Naive thymus-derived CD8-positive, alpha-beta T cell (primary cell): ENCODE data around the gene OAS2. TPM values are rescaled to one million over a fixed set of nuclear protein-coding genes. Genes with fewer than 3 reads are reported as not detected.
"Not testable (repeated sequence)": the region's sequence is repeated elsewhere in the genome, so short reads cannot be mapped to it uniquely, and the experiment has no call there.

Experiments used
- ATAC-seq, 2 donors: fragments of 150-1000 bp; cut with Tn5 transposase in 1 of 2; sonication (Bioruptor Pico), chemical (Tn5 transposase) in 1 of 2; 1 replicate in 1 of 2; 2 replicates in 1 of 2; pipeline ENCODE4 v1.10.0; 2021; ENCODE audit warnings: mild to moderate bottlenecking in 2 of 2, moderate library complexity in 2 of 2
- POLR2A ChIA-PET: fragments of 350-600 bp; sonication (Branson Sonifier 250); formaldehyde crosslinking; loops from one replicate; lab custom pipeline; 2021; ENCODE audit warnings: antibody characterized with exemption; lab: Charles Lee
- DNase-seq, 10 donors: peaks; one replicate each; pipeline versions ENCODE4 v3.0.0 to v3.0.0-alpha.2; 2020 to 2022
- H3K27ac Mint-ChIP-seq, 10 donors: one replicate each; pipeline ENCODE4 v1.8.0; 2020 to 2022; ENCODE audit warnings: mild to moderate bottlenecking in 10 of 10, mixed read lengths in 10 of 10, moderate library complexity in 4 of 10, inconsistent platforms in 1 of 10
- H3K27me3 Mint-ChIP-seq, 5 donors: one replicate each; pipeline ENCODE4 v1.8.0; 2021 to 2022; ENCODE audit warnings: mixed read lengths in 5 of 5
- H3K36me3 Mint-ChIP-seq, 3 donors: one replicate each; pipeline ENCODE4 v1.8.0; 2020 to 2022; ENCODE audit warnings: mixed read lengths in 3 of 3, mild to moderate bottlenecking in 2 of 3, inconsistent platforms in 1 of 3
- H3K4me1 Mint-ChIP-seq, 4 donors: one replicate each; pipeline ENCODE4 v1.8.0; 2021 to 2022; ENCODE audit warnings: mixed read lengths in 4 of 4
- H3K4me3 Mint-ChIP-seq, 10 donors: one replicate each; pipeline ENCODE4 v1.8.0; 2020 to 2022; ENCODE audit warnings: mild to moderate bottlenecking in 10 of 10, mixed read lengths in 10 of 10, moderate library complexity in 6 of 10, inconsistent platforms in 1 of 10
- H3K9me3 Mint-ChIP-seq, 9 donors: one replicate each; pipeline ENCODE4 v1.8.0; 2020 to 2022; ENCODE audit warnings: mixed read lengths in 9 of 9, mild to moderate bottlenecking in 3 of 9, inconsistent platforms in 1 of 9, moderate library complexity in 1 of 9
- polyA plus RNA-seq, 3 donors: library from polyadenylated mRNA; unstranded; fragments of 300-500 nt; fragmentation: Illumina TruSeq; gene quantifications; one replicate each; pipeline ENCODE4 v1.2.3, GENCODE V29; 2021
- total RNA-seq, 8 experiments: library from RNA in 2 of 8; stranded (reverse) in 2 of 8; gene quantifications; one replicate each; pipeline ENCODE4 v1.2.3 and lab custom pipeline; 2021 to 2026

The OAS2 gene
- total and polyA plus RNA-seq, 5 experiments from 2014 or later, result 25.6 to 47.9 (median 40.9) TPM

- POLR2A ChIA-PET, result interaction anchor here (0.6 to 1.7 kb wide), 3 partner anchors 9 to 750 kb away, joined by 3 to 4 read pairs (median 3); partner anchors contain the start of gene OAS2
- ATAC-seq, result not testable (repeated sequence)
These were observed 10.6 kb downstream of the OAS2 start for GRCh38 chr12:112988823-112989385.

GRCh38 chr12:112989806-112990205 is 11.5 kb downstream of the OAS2 start:
- ATAC-seq (no peak), DNase-seq (no peak)
- POLR2A ChIA-PET, result interaction anchor here (1.7 kb wide), 1 partner anchor 10 kb away, joined by 9 read pairs; the partner anchor contains the start of gene OAS2
- Mint-ChIP-seq H3K4me3 (no peak overlapping the region), H3K9me3 (peaks cover 0 to 6% (median 2%) of the 10 kb centered on the region in 9 donors), H3K27me3 (no peaks in the 10 kb centered on the region), H3K27ac (peak overlapping the region in 6 of 10 donors; percentile 61 to 91 (median 66)), H3K4me1 (peaks cover 9 to 54% (median 37%) of the 10 kb centered on the region in 4 donors), H3K36me3 (peaks cover 23 to 81% (median 25%) of the 10 kb centered on the region in 3 donors)

More at GRCh38 chr12:112988823-112989385, 10.6 kb downstream of the OAS2 start:
- Mint-ChIP-seq H3K4me1 (peaks cover 11 to 61% (median 44%) of the 10 kb centered on the region in 4 donors), H3K36me3 (peaks cover 31 to 85% (median 32%) of the 10 kb centered on the region in 3 donors), H3K27ac (peak overlapping the region in 9 of 10 donors; percentile 52 to 91 (median 74)), H3K9me3 (peaks cover 0 to 11% (median 9%) of the 10 kb centered on the region in 9 donors)
- not testable (repeated sequence) for H3K4me3 Mint-ChIP-seq, DNase-seq, H3K27me3 Mint-ChIP-seq

DNA sequence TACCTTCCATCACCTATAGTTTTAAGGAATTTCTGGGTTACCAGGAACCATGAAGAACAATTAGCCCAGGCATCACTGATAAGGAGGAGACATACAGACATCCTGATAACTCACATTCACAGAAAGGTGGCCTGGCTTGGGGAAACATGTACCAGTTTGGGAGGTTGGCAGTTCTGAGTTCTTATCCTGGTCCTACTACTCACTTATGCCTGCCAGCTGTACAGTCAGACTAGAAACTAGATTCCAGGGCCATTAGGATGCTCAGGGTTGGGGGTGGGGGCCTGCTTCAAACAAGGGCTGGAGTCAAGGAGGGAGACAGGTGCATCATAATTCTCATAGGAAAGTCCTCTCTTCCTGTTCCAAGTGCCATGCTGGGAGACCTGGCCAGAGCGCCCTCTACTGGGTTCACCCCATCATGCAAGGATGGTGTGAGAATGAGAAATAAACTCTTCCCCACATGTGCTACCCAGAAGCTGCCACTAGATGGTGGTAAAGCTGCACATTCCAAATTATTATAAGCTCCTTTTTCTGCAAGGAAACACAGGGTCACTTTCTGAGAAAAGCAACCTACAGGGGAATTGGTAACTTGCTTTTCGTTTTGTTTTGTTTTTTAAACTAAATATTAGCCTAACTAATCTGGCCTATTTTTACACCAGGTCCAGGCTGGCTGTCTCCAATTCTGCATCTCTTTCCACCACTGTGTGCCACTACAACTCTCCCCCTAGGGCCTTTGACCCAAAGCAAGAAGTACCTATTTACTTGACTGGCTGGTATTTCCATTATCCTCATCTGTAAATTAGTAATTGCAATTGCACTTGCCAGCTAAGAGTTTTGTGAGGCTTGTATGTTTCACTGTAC is 14.5 kb downstream of the OAS2 start:
- H3K27me3 Mint-ChIP-seq, result no peaks in the 10 kb centered on the region
- no peak overlapping the region for H3K4me3 Mint-ChIP-seq
- POLR2A ChIA-PET, result interaction anchor here (0.5 to 2.5 kb wide), 2 partner anchors 14 to 303 kb away, joined by 4 to 21 read pairs; partner anchors contain the start of gene OAS2
- peaks cover 24 to 85% (median 37%) of the 10 kb centered on the region in 3 donors for H3K36me3 Mint-ChIP-seq
- peak overlapping the region in 4 of 10 donors; percentile 35 to 77 (median 69) for H3K27ac Mint-ChIP-seq
- peaks cover 12 to 27% (median 19%) of the 10 kb centered on the region in 4 donors for H3K4me1 Mint-ChIP-seq
- H3K9me3 Mint-ChIP-seq, result no peaks in the 10 kb centered on the region
- peak in 8 of 10 donors; percentile 14 to 73 (median 38) for DNase-seq
- peak in 1 of 2 donors; percentile 57 for ATAC-seq

DNA sequence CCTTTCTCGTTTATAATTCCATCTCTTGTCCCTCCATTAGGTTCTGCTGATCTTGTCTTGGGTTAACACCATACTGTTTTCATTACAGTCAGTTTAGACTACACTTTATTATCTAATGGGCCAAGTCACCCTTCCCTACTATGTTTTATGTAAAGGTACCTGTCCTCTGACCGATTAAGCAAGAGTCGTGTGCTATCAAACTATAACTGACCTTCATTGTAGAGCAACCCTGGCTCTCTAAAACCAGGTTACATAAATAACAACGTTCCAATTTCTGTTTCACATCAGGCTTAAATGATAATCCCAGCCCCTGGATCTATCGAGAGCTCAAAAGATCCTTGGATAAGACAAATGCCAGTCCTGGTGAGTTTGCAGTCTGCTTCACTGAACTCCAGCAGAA is 16.7 kb downstream of the OAS2 start:
- peaks cover 0 to 4% (median 0%) of the 10 kb centered on the region in 9 donors for H3K9me3 Mint-ChIP-seq
- H3K27me3 Mint-ChIP-seq, result no peaks in the 10 kb centered on the region
- H3K4me3 Mint-ChIP-seq, result no peak overlapping the region
- H3K27ac Mint-ChIP-seq, result peak overlapping the region in 4 of 10 donors; percentile 8 to 80 (median 26)
- H3K36me3 Mint-ChIP-seq, result peaks cover 30 to 85% (median 59%) of the 10 kb centered on the region in 3 donors
- DNase-seq (no peak), ATAC-seq (no peak)
- H3K4me1 Mint-ChIP-seq, result peaks cover 5 to 24% (median 8%) of the 10 kb centered on the region in 4 donors
- POLR2A ChIA-PET, result no interaction called here

GRCh38 chr12:112996501-112996900 is 18.2 kb downstream of the OAS2 start:
- Mint-ChIP-seq H3K27me3 (no peaks in the 10 kb centered on the region), H3K36me3 (peaks cover 21 to 84% (median 65%) of the 10 kb centered on the region in 3 donors), H3K4me3 (no peak overlapping the region), H3K4me1 (peaks cover 0 to 24% (median 7%) of the 10 kb centered on the region in 4 donors), H3K27ac (no peak overlapping the region), H3K9me3 (peaks cover 0 to 4% (median 0%) of the 10 kb centered on the region in 9 donors)
- no peak for ATAC-seq
- no peak for DNase-seq
- POLR2A ChIA-PET, result no interaction called here

DNA sequence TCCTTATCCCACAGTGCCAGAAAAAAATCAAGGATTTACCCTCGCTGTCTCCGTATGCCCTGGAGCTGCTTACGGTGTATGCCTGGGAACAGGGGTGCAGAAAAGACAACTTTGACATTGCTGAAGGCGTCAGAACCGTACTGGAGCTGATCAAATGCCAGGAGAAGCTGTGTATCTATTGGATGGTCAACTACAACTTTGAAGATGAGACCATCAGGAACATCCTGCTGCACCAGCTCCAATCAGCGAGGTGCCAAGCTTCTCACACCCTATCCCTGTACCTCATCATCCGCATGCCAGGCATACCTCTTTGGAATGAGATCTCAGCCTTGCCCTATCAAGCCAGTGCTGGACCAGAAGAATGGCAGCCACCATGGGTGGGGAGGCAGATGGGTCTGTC is 19.2 kb downstream of the OAS2 start:
- no peak overlapping the region for H3K4me3 Mint-ChIP-seq
- H3K36me3 Mint-ChIP-seq, result peaks cover 16 to 82% (median 62%) of the 10 kb centered on the region in 3 donors
- H3K27ac Mint-ChIP-seq, result peak overlapping the region in 1 of 10 donors; percentile 72

GRCh38 chr12:112998987-112999767 is 20.9 kb downstream of the OAS2 start:
- ATAC-seq, result no peak
- peaks cover 0 to 4% (median 0%) of the 10 kb centered on the region in 9 donors for H3K9me3 Mint-ChIP-seq
- POLR2A ChIA-PET, result no interaction called here

More for the DNA sequence above, 19.2 kb downstream of the OAS2 start:
- no peaks in the 10 kb centered on the region for H3K27me3 Mint-ChIP-seq
- ATAC-seq (no peak), DNase-seq (no peak)
- POLR2A ChIA-PET, result no interaction called here
- peaks cover 0 to 4% (median 0%) of the 10 kb centered on the region in 9 donors for H3K9me3 Mint-ChIP-seq
- H3K4me1 Mint-ChIP-seq, result peaks cover 0 to 24% (median 8%) of the 10 kb centered on the region in 4 donors

DNA sequence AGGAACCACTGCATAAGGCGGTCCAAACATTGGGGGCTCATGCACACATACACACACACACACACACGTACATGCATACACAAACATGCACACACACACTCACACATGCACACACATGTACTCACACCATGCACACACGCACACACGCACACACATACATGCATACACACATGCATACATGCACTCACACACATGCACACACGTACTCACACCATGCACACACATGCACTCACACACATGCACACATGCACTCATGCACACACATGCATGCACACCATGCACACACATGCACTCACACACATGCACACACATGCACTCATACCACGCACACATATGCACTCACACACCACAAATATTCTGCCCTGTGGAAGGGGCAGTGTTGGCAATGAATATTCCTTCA is 22.1 kb downstream of the OAS2 start:
- H3K27ac Mint-ChIP-seq, result peak overlapping the region in 1 of 10 donors; percentile 49
- H3K4me3 Mint-ChIP-seq, result no peak overlapping the region
- peaks cover 16 to 93% (median 66%) of the 10 kb centered on the region in 3 donors for H3K36me3 Mint-ChIP-seq
- DNase-seq (no peak), ATAC-seq (no peak)
- peaks cover 0 to 14% (median 6%) of the 10 kb centered on the region in 4 donors for H3K4me1 Mint-ChIP-seq
- no peaks in the 10 kb centered on the region for H3K27me3 Mint-ChIP-seq
- POLR2A ChIA-PET, result no interaction called here
- peaks cover 0 to 4% (median 0%) of the 10 kb centered on the region in 9 donors for H3K9me3 Mint-ChIP-seq

More at GRCh38 chr12:112998987-112999767, 20.9 kb downstream of the OAS2 start:
- Mint-ChIP-seq H3K4me1 (peaks cover 0 to 14% (median 8%) of the 10 kb centered on the region in 4 donors), H3K27me3 (no peaks in the 10 kb centered on the region), H3K36me3 (peaks cover 16 to 88% (median 66%) of the 10 kb centered on the region in 3 donors), H3K4me3 (no peak overlapping the region), H3K27ac (peak overlapping the region in 4 of 10 donors; percentile 30 to 56 (median 36))
- DNase-seq, result no peak

DNA sequence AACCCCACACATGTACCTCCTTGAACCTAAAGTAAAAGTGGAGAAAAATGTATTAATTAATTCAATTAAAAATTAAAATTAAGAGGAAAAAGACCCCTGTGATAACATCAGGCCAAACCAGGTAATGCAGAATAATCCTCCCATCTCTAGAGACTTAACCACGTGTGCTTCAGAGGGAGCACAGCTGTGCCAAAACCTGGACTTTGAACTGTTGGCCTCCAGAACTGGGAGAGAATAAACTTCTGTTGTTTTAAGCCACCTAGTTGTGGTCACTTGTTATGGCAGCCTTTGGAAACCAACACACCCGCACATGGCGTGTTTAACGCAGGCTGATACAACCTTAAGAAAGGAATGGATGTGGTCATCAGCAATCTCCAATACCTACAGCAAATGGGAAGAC is 23.8 kb downstream of the OAS2 start:
- H3K27me3 Mint-ChIP-seq, result no peaks in the 10 kb centered on the region
- H3K27ac Mint-ChIP-seq, result peak overlapping the region in 1 of 10 donors; percentile 80
- POLR2A ChIA-PET, result no interaction called here
- DNase-seq (no peak), ATAC-seq (no peak)
- H3K4me1 Mint-ChIP-seq, result peaks cover 0 to 14% (median 6%) of the 10 kb centered on the region in 4 donors
- H3K9me3 Mint-ChIP-seq, result peaks cover 0 to 4% (median 0%) of the 10 kb centered on the region in 9 donors
- no peak overlapping the region for H3K4me3 Mint-ChIP-seq
- peaks cover 20 to 92% (median 64%) of the 10 kb centered on the region in 3 donors for H3K36me3 Mint-ChIP-seq

GRCh38 chr12:113002676-113003075 is 24.4 kb downstream of the OAS2 start:
- Mint-ChIP-seq H3K4me1 (peaks cover 0 to 14% (median 5%) of the 10 kb centered on the region in 4 donors), H3K36me3 (peaks cover 16 to 92% (median 59%) of the 10 kb centered on the region in 3 donors), H3K9me3 (peaks cover 0 to 4% (median 0%) of the 10 kb centered on the region in 9 donors), H3K27ac (peak overlapping the region in 1 of 10 donors; percentile 7), H3K27me3 (no peaks in the 10 kb centered on the region), H3K4me3 (no peak overlapping the region)
- DNase-seq (no peak), ATAC-seq (no peak)
- POLR2A ChIA-PET, result no interaction called here

- POLR2A ChIA-PET, result no interaction called here
- no peaks in the 10 kb centered on the region for H3K27me3 Mint-ChIP-seq
- H3K9me3 Mint-ChIP-seq, result peaks cover 0 to 2% (median 0%) of the 10 kb centered on the region in 9 donors
- no peak for ATAC-seq
- H3K4me1 Mint-ChIP-seq, result peaks cover 0 to 11% (median 3%) of the 10 kb centered on the region in 4 donors
- peak overlapping the region in 4 of 10 donors; percentile 7 to 44 (median 24) for H3K27ac Mint-ChIP-seq
- peaks cover 15 to 90% (median 57%) of the 10 kb centered on the region in 3 donors for H3K36me3 Mint-ChIP-seq
- H3K4me3 Mint-ChIP-seq, result no peak overlapping the region
- no peak for DNase-seq
These were observed 25.3 kb downstream of the OAS2 start for GRCh38 chr12:113003636-113004035.
